NCI-H446 (cell line): ENCODE measurements around the gene FARP1.
A peak's percentile ranks its signal among the peaks of the same experiment; 100 is the strongest.

Experiments
- DNase-seq, 2 experiments: peaks; one replicate each; lab custom pipeline; 2025; lab: John Stamatoyannopoulos, UW

The FARP1 gene

GRCh38 chr13:98445340-98446233 lies 302.7 kb downstream of the FARP1 start:
- peak in 1 of 2 experiments; percentile 19 for DNase-seq

- no peak for DNase-seq
Measured at GRCh38 chr13:98446234-98446621, 303.3 kb downstream of the FARP1 start.

GRCh38 chr13:98447130-98447529 lies 304.2 kb downstream of the FARP1 start:
- DNase-seq = no peak

- no peak for DNase-seq
Measured at GRCh38 chr13:98447881-98448641, 305.2 kb downstream of the FARP1 start.

- DNase-seq = no peak
Measured at GRCh38 chr13:98448642-98448928, 305.7 kb downstream of the FARP1 start.

GRCh38 chr13:98449273-98449672 lies 306.4 kb downstream of the FARP1 start:
- DNase-seq = no peak

GRCh38 chr13:98450026-98450425 lies 307.1 kb downstream of the FARP1 start:
- no peak for DNase-seq

- peak in 1 of 2 experiments; percentile 7 for DNase-seq
Measured at GRCh38 chr13:98450539-98451111, 307.7 kb downstream of the FARP1 start.

GRCh38 chr13:98451676-98452470 lies 309.0 kb downstream of the FARP1 start:
- DNase-seq = peak; percentile 10 to 81

- DNase-seq = no peak
Measured at GRCh38 chr13:98452851-98453843, 310.3 kb downstream of the FARP1 start.

- peak; percentile 5 to 59 for DNase-seq
Measured at GRCh38 chr13:98454389-98454881, 311.5 kb downstream of the FARP1 start.

- DNase-seq = no peak
Measured at GRCh38 chr13:98456413-98456845, 313.5 kb downstream of the FARP1 start.

GRCh38 chr13:98457053-98457452 lies 314.2 kb downstream of the FARP1 start:
- no peak for DNase-seq

GRCh38 chr13:98458431-98458830 lies 315.5 kb downstream of the FARP1 start:
- no peak for DNase-seq

- no peak for DNase-seq
Measured at GRCh38 chr13:98459171-98459681, 316.3 kb downstream of the FARP1 start.

- no peak for DNase-seq
Measured at GRCh38 chr13:98459721-98460370, 317.0 kb downstream of the FARP1 start.

- DNase-seq = no peak
Measured at GRCh38 chr13:98460516-98460915, 317.6 kb downstream of the FARP1 start.

GRCh38 chr13:98461486-98462240 lies 318.8 kb downstream of the FARP1 start:
- DNase-seq = no peak

GRCh38 chr13:98462241-98462882 lies 319.5 kb downstream of the FARP1 start:
- no peak for DNase-seq
